NCI-H128 (cell line): ENCODE data around the gene NTRK2.

Source experiments
- DNase-seq: peaks from one replicate; lab custom pipeline; 2025; ENCODE audit not compliant: unreplicated experiment; lab: John Stamatoyannopoulos, UW

NTRK2 gene

GRCh38 chr9:84731696-84732095 lies 62.2 kb downstream of the NTRK2 start:
- no peak for DNase-seq

DNA sequence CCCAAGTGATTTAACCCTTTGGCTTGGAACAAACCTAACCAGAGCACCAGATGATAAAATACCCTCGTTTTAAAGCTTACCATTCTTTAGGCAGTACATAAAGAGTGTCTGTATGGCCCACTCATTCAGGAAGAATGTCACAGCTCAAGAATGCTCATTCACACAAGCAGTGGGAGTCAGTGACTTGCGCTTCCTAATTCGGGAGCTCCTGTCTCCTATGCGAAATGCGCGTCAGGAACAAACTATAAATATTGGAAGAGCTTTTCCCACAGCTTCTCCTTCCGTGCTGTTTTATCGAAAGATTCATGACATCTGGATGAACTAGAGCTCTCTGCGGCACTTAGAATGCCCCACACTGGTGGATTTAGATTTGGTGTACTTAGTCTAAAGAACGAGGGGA lies 66.6 kb downstream of the NTRK2 start:
- no peak for DNase-seq

GRCh38 chr9:84736536-84736935 lies 67.0 kb downstream of the NTRK2 start:
- DNase-seq, result no peak

DNA sequence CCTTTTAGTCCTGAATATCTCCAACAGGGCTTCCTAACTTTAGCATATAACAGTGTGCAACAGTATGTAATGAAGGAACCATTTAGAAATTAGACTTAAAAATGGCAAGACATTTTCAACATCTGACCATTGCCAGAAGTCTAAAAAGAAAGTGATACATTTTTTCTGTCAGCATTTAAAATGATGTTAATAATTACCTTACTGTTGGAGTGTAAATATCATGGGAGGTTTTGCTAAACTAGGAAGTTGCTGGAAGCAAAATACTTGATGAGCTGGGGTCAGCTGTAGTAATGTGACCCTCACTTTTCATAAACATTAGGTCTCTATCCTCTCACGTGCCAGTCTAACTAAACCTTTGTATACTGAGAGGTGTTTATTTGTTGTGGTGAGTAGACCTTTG lies 68.8 kb downstream of the NTRK2 start:
- no peak for DNase-seq

DNA sequence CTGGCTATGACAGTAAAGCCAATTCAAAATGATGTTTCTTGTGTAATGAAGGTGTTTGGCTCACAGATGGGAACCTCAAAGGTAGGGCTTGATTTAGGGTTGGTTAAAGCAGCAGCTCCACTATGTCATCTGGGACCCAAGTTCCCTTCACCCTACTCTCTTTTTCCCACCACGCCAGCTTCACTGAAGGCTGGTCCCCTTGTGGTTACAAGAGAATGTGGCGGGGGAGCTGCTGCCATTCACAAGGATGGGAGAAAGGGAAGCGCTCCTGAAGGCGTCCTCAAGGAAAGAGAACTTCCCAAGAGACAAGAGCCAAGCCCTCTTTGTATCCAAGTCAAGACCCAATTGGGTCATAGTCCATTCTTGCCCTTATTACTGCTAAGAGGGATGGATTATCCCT lies 72.7 kb downstream of the NTRK2 start:
- DNase-seq, result no peak

- DNase-seq, result no peak
These were observed 74.7 kb downstream of the NTRK2 start for GRCh38 chr9:84744195-84744594.

GRCh38 chr9:84744726-84745125 lies 75.2 kb downstream of the NTRK2 start:
- no peak for DNase-seq

DNA sequence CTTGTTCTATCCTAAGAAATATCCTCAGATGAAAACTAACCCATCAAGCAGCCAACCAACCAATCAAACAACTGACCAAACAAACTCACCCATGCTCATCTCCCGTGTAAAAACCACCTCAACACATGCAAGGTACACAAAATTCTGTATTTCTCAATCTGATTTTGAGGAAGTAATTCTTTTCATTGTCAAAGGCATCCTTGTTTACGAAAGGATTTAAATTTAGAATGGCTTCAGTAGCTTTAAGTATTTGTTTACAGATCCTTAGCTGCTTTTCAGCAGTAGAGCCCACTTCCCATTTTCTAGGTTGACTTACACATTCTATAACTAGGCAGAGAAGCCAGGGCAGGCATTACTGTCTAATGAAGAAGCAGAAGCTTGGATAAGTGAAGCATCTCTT lies 78.6 kb downstream of the NTRK2 start:
- DNase-seq, result no peak

DNA sequence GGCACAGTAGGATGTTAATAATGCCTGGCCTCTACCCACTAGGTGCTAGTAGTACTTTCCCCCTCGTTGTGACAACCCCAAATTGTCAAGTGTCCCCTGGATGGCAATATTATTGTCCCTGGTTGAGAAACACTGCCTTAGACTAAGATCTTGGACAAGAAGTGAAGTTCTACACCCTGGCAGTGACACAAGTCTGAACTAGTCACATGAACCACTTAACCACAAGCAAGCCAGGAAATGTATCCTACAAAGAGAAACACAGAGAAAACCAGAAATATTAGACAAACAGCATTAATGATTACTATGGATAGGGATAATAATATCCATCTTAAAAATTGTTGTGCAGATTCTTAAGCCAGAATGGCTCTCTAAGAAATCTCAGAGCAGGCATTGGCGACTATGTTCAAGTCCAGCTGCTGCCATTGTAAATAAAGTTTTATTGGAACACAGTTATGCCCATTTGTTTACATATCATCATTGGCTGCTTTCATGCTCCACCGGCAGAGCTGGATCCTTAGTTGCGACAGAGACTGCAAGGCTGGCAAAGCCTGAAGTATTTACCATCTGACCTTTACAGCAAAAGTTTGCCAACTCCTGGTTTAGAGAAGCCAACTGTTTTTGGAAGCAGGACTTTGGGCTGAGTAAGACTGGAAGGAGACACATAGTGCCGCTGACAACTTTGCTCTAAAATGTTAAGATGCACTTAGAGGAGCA lies 80.8 kb downstream of the NTRK2 start:
- DNase-seq, result no peak

- DNase-seq, result no peak
These were observed 82.4 kb downstream of the NTRK2 start for GRCh38 chr9:84751921-84752320.

GRCh38 chr9:84754461-84754860 lies 84.9 kb downstream of the NTRK2 start:
- no peak for DNase-seq

- no peak for DNase-seq
These were observed 85.4 kb downstream of the NTRK2 start for GRCh38 chr9:84754881-84755280.

DNA sequence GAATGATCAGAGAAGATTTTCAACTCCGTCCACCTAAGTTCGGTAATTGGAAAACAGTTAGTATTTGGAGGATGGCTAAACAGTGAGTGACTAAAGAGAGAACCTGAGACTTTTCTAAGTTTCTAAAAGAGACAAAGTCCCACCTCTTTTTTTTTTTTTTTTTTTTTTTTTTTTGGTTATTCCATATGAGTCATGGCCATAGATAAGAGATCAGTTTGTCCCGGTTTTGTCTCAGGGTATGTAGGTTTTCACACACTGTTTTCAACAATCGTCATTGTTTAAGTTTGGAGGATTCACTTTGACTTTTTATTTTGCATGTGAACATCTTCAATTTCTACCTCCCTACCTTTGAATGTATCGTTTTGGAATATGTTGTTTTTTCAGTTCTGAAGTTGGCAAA lies 85.9 kb downstream of the NTRK2 start:
- no peak for DNase-seq

DNA sequence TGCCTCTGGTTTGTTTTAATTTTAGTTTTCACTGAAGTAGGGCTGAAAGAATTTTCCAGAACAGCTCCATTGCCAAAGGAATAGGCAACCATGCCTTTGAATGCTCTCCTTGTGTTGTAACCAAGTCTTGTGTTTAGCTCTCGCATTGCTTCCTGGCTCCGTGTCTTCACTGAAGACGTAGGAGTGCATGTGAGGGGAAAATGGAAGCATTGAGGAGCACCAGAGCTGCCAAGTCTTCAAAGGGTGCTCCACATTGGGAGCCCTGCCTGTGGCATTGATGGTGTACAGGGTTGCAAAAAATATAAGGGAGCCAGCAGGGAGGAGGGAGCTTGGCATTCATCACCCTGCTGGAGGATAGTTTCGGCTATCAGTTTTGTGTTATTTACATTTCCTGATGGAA lies 86.6 kb downstream of the NTRK2 start:
- DNase-seq, result no peak

- no peak for DNase-seq
These were observed 87.2 kb downstream of the NTRK2 start for GRCh38 chr9:84756731-84757130.

DNA sequence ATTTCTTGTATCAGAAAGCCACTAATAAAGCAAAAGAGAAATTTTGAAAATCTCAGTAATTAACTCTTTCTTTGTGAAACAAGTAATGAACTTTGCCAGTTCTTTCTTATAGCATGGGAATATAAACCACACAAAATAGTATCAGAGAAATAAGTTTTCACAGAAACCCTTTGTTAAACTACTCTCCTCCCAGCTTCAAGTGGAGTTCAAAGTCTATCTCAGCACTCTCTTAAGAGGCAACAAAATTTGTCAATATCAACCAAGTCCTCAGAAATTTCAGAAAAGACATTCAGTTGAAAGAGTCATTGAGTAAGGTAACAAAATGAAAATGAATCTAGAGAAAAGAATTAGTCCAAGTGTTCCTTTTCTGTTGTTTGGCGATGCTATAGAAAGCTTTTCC lies 89.3 kb downstream of the NTRK2 start:
- DNase-seq, result no peak

GRCh38 chr9:84759300-84759750 lies 89.8 kb downstream of the NTRK2 start:
- no peak for DNase-seq

DNA sequence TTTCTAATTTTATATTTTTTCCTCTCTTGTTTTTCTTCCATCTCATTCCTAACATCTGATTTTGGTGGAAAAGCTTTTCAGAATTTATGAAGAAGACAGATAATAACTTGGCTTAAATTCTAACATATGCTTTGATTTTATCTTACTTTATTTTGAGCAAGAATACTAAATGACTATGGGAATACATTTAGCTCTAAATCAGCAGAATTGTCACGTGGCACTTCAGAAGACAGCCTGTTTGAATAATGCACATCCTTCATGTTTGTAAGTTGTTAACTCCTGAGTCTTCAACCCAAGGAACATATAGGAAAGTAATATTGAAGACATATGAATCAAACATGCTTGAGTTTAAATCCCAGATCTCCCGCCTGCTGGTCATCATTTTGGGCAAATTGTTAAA lies 90.3 kb downstream of the NTRK2 start:
- DNase-seq, result no peak

GRCh38 chr9:84761137-84761808 lies 91.7 kb downstream of the NTRK2 start:
- DNase-seq, result no peak

DNA sequence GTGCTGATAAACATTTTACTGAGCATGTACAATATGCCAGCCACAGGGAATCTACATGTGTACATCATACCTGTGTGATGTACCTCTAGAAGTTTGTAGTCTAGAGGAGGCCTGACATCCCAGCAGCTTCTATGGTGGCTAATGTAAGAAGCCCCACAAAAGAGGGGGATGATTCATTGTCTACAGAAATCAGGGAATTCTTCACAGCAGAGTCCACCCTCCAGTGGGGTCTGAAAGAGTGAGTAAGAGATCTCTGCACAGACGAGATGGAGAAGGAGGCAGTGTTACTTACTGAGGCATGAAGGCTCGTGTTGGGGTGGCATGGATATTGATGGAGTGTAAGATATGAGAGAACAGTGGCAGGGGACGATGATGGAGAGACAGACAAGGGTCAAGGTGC lies 103.0 kb downstream of the NTRK2 start:
- DNase-seq, result no peak

- DNase-seq, result no peak
These were observed 103.5 kb downstream of the NTRK2 start for GRCh38 chr9:84773022-84773421.

DNA sequence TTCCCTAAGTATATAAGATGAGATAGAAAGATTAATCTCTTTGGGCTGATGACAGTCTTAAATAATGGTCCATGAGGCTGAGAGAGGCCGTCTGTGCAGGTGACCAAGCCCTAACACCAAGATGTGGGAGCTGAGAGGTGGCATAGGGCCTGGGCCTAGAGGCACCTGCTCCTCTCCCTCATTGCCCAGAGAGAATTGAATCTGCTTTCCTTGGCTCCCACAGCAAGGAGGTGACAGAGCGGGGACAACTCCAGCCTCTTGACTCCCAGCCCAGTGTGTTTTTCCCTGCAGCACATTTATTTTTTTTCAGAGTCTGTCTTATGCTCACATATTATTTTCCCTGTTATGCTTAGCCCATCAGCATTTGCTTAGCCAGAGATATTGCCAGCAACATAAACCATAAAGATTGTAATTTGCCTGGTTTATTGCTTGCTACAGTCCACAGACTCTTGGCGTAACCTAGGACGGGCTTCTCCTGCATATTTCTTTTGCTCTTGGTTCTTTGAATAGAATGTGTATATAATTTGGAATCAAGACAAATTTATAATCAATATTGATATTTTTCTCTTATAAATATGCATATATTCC lies 105.6 kb downstream of the NTRK2 start:
- DNase-seq, result no peak
